Frontal cortex (tissue), 4 donors: ENCODE data around the gene MMP24OS. TPM values are rescaled to one million over a fixed set of nuclear protein-coding genes. Genes with fewer than 3 reads are reported as not detected.

ENCODE experiments used
- DNase-seq, 2 donors: peaks; one replicate each; pipeline ENCODE4 v3.0.0; 2012; ENCODE audit warnings: low spot score in 2 of 2
- FAIRE-seq: peaks from 2 replicates; lab custom pipeline; 2012; peaks lifted over from hg19 to GRCh38; lab: Jason Lieb, UNC
- total RNA-seq: library from RNA; depleted of rRNA; stranded (reverse); fragments of >200 nt; gene quantifications from one replicate; pipeline ENCODE4 v1.2.3, GENCODE V29; 2014
- donor health status: control.
- donor health status: control.
- donor health status: control.

The MMP24OS gene
- total RNA-seq, 1 donor from 2014 or later, result 3.3 TPM

GRCh38 chr20:35307666-35308653, 30.0 kb upstream of the MMP24OS start:
- DNase-seq, result no peak
- FAIRE-seq, result no peak

- DNase-seq, result peak in 1 of 2 donors; percentile 53
- no peak for FAIRE-seq
Measured at GRCh38 chr20:35306931-35307517, 29.1 kb upstream of the MMP24OS start.

- FAIRE-seq, result no peak
- DNase-seq, result no peak
Measured at GRCh38 chr20:35305682-35306556, 28.0 kb upstream of the MMP24OS start.

GRCh38 chr20:35304956-35305355, 27.0 kb upstream of the MMP24OS start:
- FAIRE-seq, result no peak
- DNase-seq, result no peak

- DNase-seq (peak in 1 of 2 donors; percentile 76), FAIRE-seq (no peak)
Measured at GRCh38 chr20:35303735-35304491, 26.0 kb upstream of the MMP24OS start.

- DNase-seq (no peak), FAIRE-seq (no peak)
Measured at GRCh38 chr20:35303382-35303734, 25.4 kb upstream of the MMP24OS start.

GRCh38 chr20:35302421-35303335, 24.8 kb upstream of the MMP24OS start:
- FAIRE-seq, result no peak
- no peak for DNase-seq

GRCh38 chr20:35301426-35301825, 23.5 kb upstream of the MMP24OS start:
- no peak for DNase-seq
- no peak for FAIRE-seq

- no peak for FAIRE-seq
Measured at GRCh38 chr20:35300469-35301262, 22.7 kb upstream of the MMP24OS start.

GRCh38 chr20:35299780-35300179, 21.9 kb upstream of the MMP24OS start:
- FAIRE-seq (no peak), DNase-seq (no peak)

More at GRCh38 chr20:35300469-35301262, 22.7 kb upstream of the MMP24OS start:
- DNase-seq, result no peak

GRCh38 chr20:35298264-35298663, 20.3 kb upstream of the MMP24OS start:
- FAIRE-seq (no peak), DNase-seq (no peak)

- DNase-seq (no peak), FAIRE-seq (no peak)
Measured at GRCh38 chr20:35297740-35298139, 19.8 kb upstream of the MMP24OS start.

GRCh38 chr20:35297155-35297554, 19.2 kb upstream of the MMP24OS start:
- no peak for DNase-seq

GRCh38 chr20:35296101-35296554, 18.2 kb upstream of the MMP24OS start:
- DNase-seq (no peak), FAIRE-seq (no peak)

More at GRCh38 chr20:35297155-35297554, 19.2 kb upstream of the MMP24OS start:
- no peak for FAIRE-seq

GRCh38 chr20:35295674-35296073, 17.8 kb upstream of the MMP24OS start:
- FAIRE-seq (no peak), DNase-seq (no peak)

- DNase-seq (no peak), FAIRE-seq (no peak)
Measured at GRCh38 chr20:35295058-35295457, 17.1 kb upstream of the MMP24OS start.

- FAIRE-seq, result no peak
Measured at GRCh38 chr20:35294293-35294685, 16.4 kb upstream of the MMP24OS start.

More at GRCh38 chr20:35294293-35294685, 16.4 kb upstream of the MMP24OS start:
- no peak for DNase-seq
